Adrenal gland (tissue), 12 donors: ENCODE results near the gene TCF4. TPM values are rescaled to one million over a fixed set of nuclear protein-coding genes. Genes with fewer than 3 reads are reported as not detected.

Source experiments
- DNase-seq, 7 donors: peaks; one replicate each; pipeline ENCODE4 v3.0.0-alpha.2; 2019 to 2020
- H3K27ac ChIP-seq, 5 donors: fragments of 200-600 bp; sonication (generic) in 4 of 5; 1 replicate in 3 of 5; 2 replicates in 2 of 5; pipeline versions ENCODE4 v1.5.1 to v1.8.0; 2016 to 2020; ENCODE audit warnings: mild to moderate bottlenecking in 1 of 5
- H3K27me3 ChIP-seq: fragments of 200-600 bp; 2 replicates; pipeline ENCODE4 v1.8.0; 2021
- H3K36me3 ChIP-seq, 2 donors: fragments of 200-600 bp; replicated peaks in 1 of 2; 1 replicate in 1 of 2; 2 replicates in 1 of 2; pipeline versions ENCODE4 v1.5.1 to v1.8.0; 2018 to 2022
- H3K4me1 ChIP-seq, 2 donors: fragments of 200-600 bp; replicated peaks in 1 of 2; 1 replicate in 1 of 2; 2 replicates in 1 of 2; pipeline versions ENCODE4 v1.5.1 to v1.8.0; 2018 to 2021
- H3K4me3 ChIP-seq, 4 donors: fragments of 200-600 bp; sonication (generic) in 3 of 4; one replicate each; pipeline ENCODE4 v1.5.1; 2016 to 2018
- H3K9me3 ChIP-seq, 3 donors: fragments of 200-600 bp; sonication (generic) in 1 of 3; replicated peaks in 1 of 3; 1 replicate in 2 of 3; 2 replicates in 1 of 3; pipeline versions ENCODE4 v1.5.1 to v1.8.0; 2016 to 2021
- POLR2A ChIP-seq, 2 donors: fragments of 450-650 bp; IDR thresholded peaks; one replicate each; pipeline ENCODE4 v1.6.1; 2017; ENCODE audit warnings: antibody characterized with exemption in 2 of 2, mild to moderate bottlenecking in 2 of 2, moderate library complexity in 1 of 2
- WGBS, 4 donors: extraction: QIAGEN DNeasy Blood & Tissue Kit in 2 of 4; methylation state at CpG; one replicate each; pipeline versions ENCODE4 v1.1.5 to v1.1.7; 2013 to 2017; 5-methylcytosine and 5-hydroxymethylcytosine counted together
- intact Hi-C, 2 donors: fragments of 100-400 bp; cut with DNase I; formaldehyde crosslinking; loops; one replicate each; pipeline versions ENCODE4 v1.14.1 to v1.15.0; 2022 to 2023
- polyA plus RNA-seq, 3 donors: library from polyadenylated mRNA; stranded (reverse); fragments of 200-250 nt in 2 of 3; fragments of 350-450 nt in 1 of 3; fragmentation: Illumina TruSeq in 1 of 3; extraction: RNeasy Lipid Tissue Mini Kit (QIAGEN cat#74804) in 1 of 3; gene quantifications; one replicate each; pipeline ENCODE4 v1.2.3, GENCODE V29; 2013 to 2014
- total RNA-seq, 9 donors: library from RNA; depleted of rRNA in 4 of 9; stranded (reverse); fragments of >200 nt in 4 of 9; fragments of 120-200 nt in 1 of 9; fragmentation: NEBNext Ultra II Directional in 1 of 9; extraction: Animal tissue kit (Norgen Biotek cat#: 25700) in 1 of 9; gene quantifications; one replicate each; pipeline versions ENCODE4 v1.1.0 to v1.2.4, GENCODE V29; 2013 to 2023
- TF ChIP-seq, protein P1 (sequence below), 6 experiments: fragments of 450-650 bp in 4 of 6; fragments of 200-600 bp in 2 of 6; sonication (generic) in 1 of 6; IDR thresholded peaks; 1 replicate in 5 of 6; 2 replicates in 1 of 6; pipeline versions ENCODE4 v1.5.1 to v1.8.0; 2016 to 2021; ENCODE audit warnings: antibody characterized with exemption in 6 of 6, mild to moderate bottlenecking in 2 of 6, moderate library complexity in 1 of 6
- donor health status: healthy with polysubstance abuse.
- donor health status: Bipolar disorder and iron deficiency.
- donor health status: DM: yes; HTN: yes; CAD: no.
- donor health status: DM: no; HTN: no; CAD: no.
- donor health status: DM: no; HTN: no; CAD: no.
- donor health status: DM: yes; HTN: yes; CAD: no.

Gene TCF4
- total and polyA plus RNA-seq, 12 donors: 21.9 to 196 (median 112) TPM

DNA sequence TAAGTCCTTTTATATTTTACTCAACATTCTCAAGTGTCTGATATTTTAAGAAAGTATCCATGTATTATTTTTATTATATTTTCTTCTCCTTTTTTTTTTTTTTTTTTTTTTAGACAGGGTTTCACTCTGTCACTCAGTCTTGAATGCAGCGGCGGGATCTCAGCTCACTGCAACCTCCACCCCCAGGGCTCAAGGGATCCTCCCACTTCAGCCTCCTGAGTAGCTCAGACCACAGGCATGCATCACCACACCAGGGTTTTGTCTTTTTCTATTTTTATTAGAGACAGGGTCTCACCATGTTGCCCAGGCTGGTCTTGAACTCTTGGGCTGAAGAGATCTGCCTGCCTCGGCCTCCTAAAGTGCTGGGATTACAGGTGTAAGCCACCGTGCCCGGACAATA is 212.1 kb downstream of the TCF4 start:
- Histone ChIP-seq H3K36me3 (no peaks in the 10 kb centered on the region), H3K4me1 (no peaks in the 10 kb centered on the region), H3K27ac (no peak overlapping the region), H3K4me3 (no peak overlapping the region), H3K27me3 (no peaks in the 10 kb centered on the region), H3K9me3 (peaks cover 0 to 5% (median 4%) of the 10 kb centered on the region in 3 donors)
- TF ChIP-seq, protein P1, sequence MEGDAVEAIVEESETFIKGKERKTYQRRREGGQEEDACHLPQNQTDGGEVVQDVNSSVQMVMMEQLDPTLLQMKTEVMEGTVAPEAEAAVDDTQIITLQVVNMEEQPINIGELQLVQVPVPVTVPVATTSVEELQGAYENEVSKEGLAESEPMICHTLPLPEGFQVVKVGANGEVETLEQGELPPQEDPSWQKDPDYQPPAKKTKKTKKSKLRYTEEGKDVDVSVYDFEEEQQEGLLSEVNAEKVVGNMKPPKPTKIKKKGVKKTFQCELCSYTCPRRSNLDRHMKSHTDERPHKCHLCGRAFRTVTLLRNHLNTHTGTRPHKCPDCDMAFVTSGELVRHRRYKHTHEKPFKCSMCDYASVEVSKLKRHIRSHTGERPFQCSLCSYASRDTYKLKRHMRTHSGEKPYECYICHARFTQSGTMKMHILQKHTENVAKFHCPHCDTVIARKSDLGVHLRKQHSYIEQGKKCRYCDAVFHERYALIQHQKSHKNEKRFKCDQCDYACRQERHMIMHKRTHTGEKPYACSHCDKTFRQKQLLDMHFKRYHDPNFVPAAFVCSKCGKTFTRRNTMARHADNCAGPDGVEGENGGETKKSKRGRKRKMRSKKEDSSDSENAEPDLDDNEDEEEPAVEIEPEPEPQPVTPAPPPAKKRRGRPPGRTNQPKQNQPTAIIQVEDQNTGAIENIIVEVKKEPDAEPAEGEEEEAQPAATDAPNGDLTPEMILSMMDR (IDR thresholded peaks at IDR 0.05): no peak
- TF ChIP-seq POLR2A (IDR thresholded peaks at IDR 0.05): no peak
- DNase-seq: no peak
- intact Hi-C loops: no loop called here
- 93 to 98% (median 97%) methylated on average over 5 of the region's 5 CpGs for WGBS, 4 donors

DNA sequence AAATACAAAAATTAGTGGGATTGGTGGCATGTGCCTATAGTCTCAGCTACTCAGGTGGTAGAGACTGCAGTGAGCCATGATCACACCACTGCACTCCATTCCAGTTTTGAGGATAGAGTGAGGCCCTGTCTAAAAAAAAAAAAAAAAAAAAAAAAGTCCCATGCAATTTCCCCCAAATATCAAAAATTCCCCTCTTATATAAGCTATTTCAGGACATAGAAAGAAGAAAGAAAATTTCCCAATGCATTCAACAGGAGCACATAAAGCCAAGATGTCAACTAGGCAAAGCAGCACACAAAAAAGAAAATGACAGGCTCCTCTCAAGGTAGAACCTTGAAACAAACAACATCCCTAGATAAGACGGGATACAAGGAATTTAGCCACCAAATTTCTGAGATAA is 213.3 kb downstream of the TCF4 start:
- H3K9me3 ChIP-seq: peaks cover 0 to 5% (median 4%) of the 10 kb centered on the region in 3 donors
- TF ChIP-seq, protein P1 (IDR thresholded peaks at IDR 0.05): no peak
- TF ChIP-seq POLR2A (IDR thresholded peaks at IDR 0.05): no peak
- WGBS, 4 donors: 50 to 57% (median 53%) methylated on average over 1 of the region's 1 CpG

GRCh38 chr18:55372209-55372608 is 215.8 kb downstream of the TCF4 start:
- DNase-seq: no peak
- no peak for TF ChIP-seq POLR2A (IDR thresholded peaks at IDR 0.05)
- TF ChIP-seq, protein P1 (IDR thresholded peaks at IDR 0.05): no peak
- H3K27me3 ChIP-seq: no peaks in the 10 kb centered on the region
- 67 to 82% (median 78%) methylated on average over 2 of the region's 2 CpGs for WGBS, 4 donors
- intact Hi-C loops: no loop called here
- no peak overlapping the region for H3K4me3 ChIP-seq
- H3K36me3 ChIP-seq: no peaks in the 10 kb centered on the region
- H3K4me1 ChIP-seq: no peaks in the 10 kb centered on the region
- peaks cover 0 to 5% (median 4%) of the 10 kb centered on the region in 3 donors for H3K9me3 ChIP-seq
- H3K27ac ChIP-seq: no peak overlapping the region

More for the DNA sequence above, 213.3 kb downstream of the TCF4 start:
- Histone ChIP-seq H3K27ac (no peak overlapping the region), H3K27me3 (no peaks in the 10 kb centered on the region), H3K4me1 (no peaks in the 10 kb centered on the region), H3K4me3 (no peak overlapping the region), H3K36me3 (no peaks in the 10 kb centered on the region)
- no peak for DNase-seq
- intact Hi-C loops: no loop called here

DNA sequence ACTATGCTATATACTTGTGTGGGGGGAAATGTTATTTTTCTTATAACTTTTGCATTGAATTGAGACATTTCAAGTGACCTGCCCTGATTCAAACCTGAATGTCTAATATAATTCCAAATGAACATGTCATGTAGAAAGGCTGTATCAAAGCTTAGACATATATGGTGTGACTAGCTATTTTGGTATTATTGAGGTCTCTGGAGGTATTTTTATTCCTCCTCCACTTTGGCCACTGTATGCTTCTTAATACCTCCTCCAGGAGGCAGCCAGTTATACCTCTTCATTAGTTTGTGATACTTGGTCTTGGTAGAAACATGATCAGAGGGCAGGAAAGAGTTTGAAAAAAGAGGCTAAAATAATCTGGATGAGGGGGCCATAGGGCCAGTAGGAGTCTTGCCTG is 217.1 kb downstream of the TCF4 start:
- DNase-seq: no peak
- TF ChIP-seq, protein P1 (IDR thresholded peaks at IDR 0.05): no peak
- TF ChIP-seq POLR2A (IDR thresholded peaks at IDR 0.05): no peak
- Histone ChIP-seq H3K4me3 (no peak overlapping the region), H3K9me3 (peaks cover 0 to 5% (median 4%) of the 10 kb centered on the region in 3 donors), H3K27ac (no peak overlapping the region), H3K4me1 (no peaks in the 10 kb centered on the region), H3K27me3 (no peaks in the 10 kb centered on the region), H3K36me3 (no peaks in the 10 kb centered on the region)
- intact Hi-C loops: no loop called here
